Measurements from ENCODE around the gene TRIP13. TPM values are rescaled to one million over a fixed set of nuclear protein-coding genes. Genes with fewer than 3 reads are reported as not detected.

Gene TRIP13
- total RNA-seq, 1 experiment from 2014 or later: 21.4 TPM

GRCh38 chr5:944621-944927, 51.9 kb downstream of the TRIP13 start:
- TF ChIP-seq, protein P1, sequence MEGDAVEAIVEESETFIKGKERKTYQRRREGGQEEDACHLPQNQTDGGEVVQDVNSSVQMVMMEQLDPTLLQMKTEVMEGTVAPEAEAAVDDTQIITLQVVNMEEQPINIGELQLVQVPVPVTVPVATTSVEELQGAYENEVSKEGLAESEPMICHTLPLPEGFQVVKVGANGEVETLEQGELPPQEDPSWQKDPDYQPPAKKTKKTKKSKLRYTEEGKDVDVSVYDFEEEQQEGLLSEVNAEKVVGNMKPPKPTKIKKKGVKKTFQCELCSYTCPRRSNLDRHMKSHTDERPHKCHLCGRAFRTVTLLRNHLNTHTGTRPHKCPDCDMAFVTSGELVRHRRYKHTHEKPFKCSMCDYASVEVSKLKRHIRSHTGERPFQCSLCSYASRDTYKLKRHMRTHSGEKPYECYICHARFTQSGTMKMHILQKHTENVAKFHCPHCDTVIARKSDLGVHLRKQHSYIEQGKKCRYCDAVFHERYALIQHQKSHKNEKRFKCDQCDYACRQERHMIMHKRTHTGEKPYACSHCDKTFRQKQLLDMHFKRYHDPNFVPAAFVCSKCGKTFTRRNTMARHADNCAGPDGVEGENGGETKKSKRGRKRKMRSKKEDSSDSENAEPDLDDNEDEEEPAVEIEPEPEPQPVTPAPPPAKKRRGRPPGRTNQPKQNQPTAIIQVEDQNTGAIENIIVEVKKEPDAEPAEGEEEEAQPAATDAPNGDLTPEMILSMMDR (IDR thresholded peaks at IDR 0.05; ENCODE audit: unreplicated experiment): no peak
- DNase-seq (ENCODE audit: unreplicated experiment): no peak
- peaks cover 64% of the 10 kb centered on the region for H3K27me3 Mint-ChIP-seq (ENCODE audit: insufficient read depth, unreplicated experiment)
- no peak overlapping the region for H3K27ac Mint-ChIP-seq (ENCODE audit: low read depth, unreplicated experiment)
- H3K36me3 Mint-ChIP-seq (ENCODE audit: insufficient read depth, unreplicated experiment): no peaks in the 10 kb centered on the region
- no peaks in the 10 kb centered on the region for H3K4me1 Mint-ChIP-seq (ENCODE audit: insufficient read depth, unreplicated experiment)
- BruUV-seq (replicated peaks): no TSS peak
- intact Hi-C loops (cut with micrococcal nuclease): no loop called here
- H3K9me3 Mint-ChIP-seq (ENCODE audit: unreplicated experiment): no peaks in the 10 kb centered on the region
- no peak overlapping the region for H3K4me3 Mint-ChIP-seq (ENCODE audit: unreplicated experiment)
- POLR2A ChIA-PET: no interaction called here
- CTCF ChIA-PET: no interaction called here

DNA sequence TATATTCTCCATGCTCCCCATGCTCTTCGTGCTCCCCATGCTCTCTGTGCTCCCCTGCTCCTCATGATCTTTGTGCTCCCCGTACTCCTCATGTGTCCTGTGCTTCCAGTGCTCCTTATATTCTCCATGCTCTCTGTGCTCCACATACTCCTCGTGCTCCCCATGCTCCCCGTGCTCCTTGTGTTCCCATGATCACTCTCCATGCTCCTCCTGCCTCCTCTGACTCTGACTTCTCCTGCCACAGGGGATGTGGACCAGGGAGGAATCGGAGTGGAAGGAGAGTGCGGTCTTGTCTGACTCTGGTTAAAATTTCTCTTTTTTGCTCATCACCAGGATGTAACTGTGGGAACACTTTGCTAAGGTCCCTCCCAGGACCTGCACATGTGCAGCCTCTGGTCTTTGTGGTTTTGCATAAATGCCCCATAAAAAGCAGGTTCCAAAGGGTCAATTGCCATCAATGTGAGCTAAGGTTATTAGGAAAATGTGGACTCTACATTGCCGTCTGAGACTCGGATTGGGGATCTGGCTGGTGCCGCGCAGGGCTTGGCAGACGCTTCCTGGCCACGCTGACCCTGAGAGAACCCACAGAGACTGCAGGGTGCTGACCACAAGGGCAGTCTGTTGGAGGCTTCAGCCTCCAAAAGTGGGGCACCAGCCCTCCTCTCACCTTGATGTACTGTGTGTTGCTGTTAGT, 52.5 kb downstream of the TRIP13 start:
- CTCF ChIA-PET: no interaction called here
- Mint-ChIP-seq H3K36me3 (ENCODE audit: insufficient read depth, unreplicated experiment) (no peaks in the 10 kb centered on the region), H3K27ac (ENCODE audit: low read depth, unreplicated experiment) (no peak overlapping the region), H3K4me1 (ENCODE audit: insufficient read depth, unreplicated experiment) (no peaks in the 10 kb centered on the region), H3K4me3 (ENCODE audit: unreplicated experiment) (no peak overlapping the region), H3K9me3 (ENCODE audit: unreplicated experiment) (peaks cover 2% of the 10 kb centered on the region), H3K27me3 (ENCODE audit: insufficient read depth, unreplicated experiment) (peaks cover 67% of the 10 kb centered on the region)
- TF ChIP-seq, protein P1 (IDR thresholded peaks at IDR 0.05; ENCODE audit: unreplicated experiment): no peak
- POLR2A ChIA-PET: no interaction called here
- BruUV-seq (replicated peaks): no TSS peak
- DNase-seq (ENCODE audit: unreplicated experiment): no peak
- intact Hi-C loops (cut with micrococcal nuclease): no loop called here

DNA sequence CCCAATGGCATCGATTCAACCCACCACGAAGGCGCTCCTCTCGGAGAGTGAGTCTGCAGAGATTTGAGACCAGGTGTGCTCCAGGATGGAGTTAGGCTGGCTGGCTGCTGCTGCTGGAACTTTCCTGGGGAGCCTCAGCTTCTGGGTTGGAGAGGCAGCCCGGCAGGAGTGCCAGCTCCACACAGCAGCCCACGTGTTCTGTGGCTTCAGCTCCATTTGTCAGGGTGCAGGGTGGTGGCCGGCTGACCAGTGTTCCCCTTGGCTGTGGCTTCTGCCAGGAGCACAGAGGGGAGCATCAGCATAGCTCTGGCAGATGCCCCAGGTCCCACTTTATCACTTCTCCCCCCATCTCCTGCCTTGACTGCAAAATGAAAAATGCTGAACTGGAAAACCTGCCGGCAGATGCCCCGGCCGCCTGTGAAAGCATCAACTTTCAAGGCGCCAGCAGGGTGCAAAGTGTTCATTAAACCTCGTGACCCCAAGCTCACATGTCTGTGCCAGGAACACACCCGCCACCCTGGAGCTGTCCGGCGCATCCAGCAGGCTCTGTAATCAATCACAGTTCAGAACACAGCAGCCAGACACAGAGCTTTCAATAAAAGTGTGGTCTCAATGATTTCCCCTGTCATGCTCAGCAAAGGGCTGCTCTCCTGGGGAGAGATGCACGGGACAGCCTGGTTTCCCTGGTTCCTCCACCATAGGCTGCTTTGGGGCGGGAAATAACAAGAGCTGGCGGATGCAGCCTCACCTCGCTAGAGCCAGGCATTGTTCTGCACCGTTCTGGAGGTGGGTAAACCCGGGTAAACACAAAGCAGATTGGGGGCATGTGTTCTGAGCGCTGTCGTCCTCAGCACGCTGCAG, 53.2 kb downstream of the TRIP13 start:
- no peaks in the 10 kb centered on the region for H3K4me1 Mint-ChIP-seq (ENCODE audit: insufficient read depth, unreplicated experiment)
- ChIA-PET POLR2A (no interaction called here), CTCF (no interaction called here)
- no peak overlapping the region for H3K27ac Mint-ChIP-seq (ENCODE audit: low read depth, unreplicated experiment)
- H3K4me3 Mint-ChIP-seq (ENCODE audit: unreplicated experiment): no peak overlapping the region
- no TSS peak for BruUV-seq (replicated peaks)
- TF ChIP-seq, protein P1 (IDR thresholded peaks at IDR 0.05; ENCODE audit: unreplicated experiment): no peak
- H3K36me3 Mint-ChIP-seq (ENCODE audit: insufficient read depth, unreplicated experiment): no peaks in the 10 kb centered on the region
- intact Hi-C loops (cut with micrococcal nuclease): no loop called here
- DNase-seq (ENCODE audit: unreplicated experiment): no peak
- peaks cover 69% of the 10 kb centered on the region for H3K27me3 Mint-ChIP-seq (ENCODE audit: insufficient read depth, unreplicated experiment)
- H3K9me3 Mint-ChIP-seq (ENCODE audit: unreplicated experiment): peaks cover 7% of the 10 kb centered on the region

- Mint-ChIP-seq H3K27ac (ENCODE audit: low read depth, unreplicated experiment) (no peak overlapping the region), H3K27me3 (ENCODE audit: insufficient read depth, unreplicated experiment) (peaks cover 68% of the 10 kb centered on the region), H3K36me3 (ENCODE audit: insufficient read depth, unreplicated experiment) (no peaks in the 10 kb centered on the region), H3K4me3 (ENCODE audit: unreplicated experiment) (no peak overlapping the region), H3K9me3 (ENCODE audit: unreplicated experiment) (peaks cover 7% of the 10 kb centered on the region), H3K4me1 (ENCODE audit: insufficient read depth, unreplicated experiment) (no peaks in the 10 kb centered on the region)
- BruUV-seq (replicated peaks): no TSS peak
- ChIA-PET POLR2A (no interaction called here), CTCF (interaction anchor here (1.5 kb wide), 1 partner anchor 12 kb away, joined by 4 read pairs; no protein-coding TSS in a partner anchor)
- TF ChIP-seq, protein P1 (IDR thresholded peaks at IDR 0.05; ENCODE audit: unreplicated experiment): no peak
- DNase-seq (ENCODE audit: unreplicated experiment): no peak
- intact Hi-C loops (cut with micrococcal nuclease): no loop called here
Measured at GRCh38 chr5:946720-947625, 54.3 kb downstream of the TRIP13 start.

All from MCF 10A (cell line).